Measurements from ENCODE around the gene FMN2.

FMN2 gene

GRCh38 chr1:240366636-240367035, 275.0 kb downstream of the FMN2 start:
- CTCF ChIA-PET, result interaction anchor here (0.7 kb wide), 1 partner anchor 326 kb away, joined by 3 read pairs; no protein-coding TSS in a partner anchor
- peaks cover 0 to 4% of the 10 kb centered on the region in 2 experiments; a peak in 1 of 3 replicates for H3K36me3 ChIP-seq (ENCODE audit: control insufficient read depth in 2 of 2, insufficient read depth in 1 of 2, low read length in 2 of 2)
- TF ChIP-seq ZFP3 (tag by site-specific recombination; IDR thresholded peaks at IDR 0.05; ENCODE audit: low read depth) (no peak), ZFP37 (tag by site-specific recombination; IDR thresholded peaks at IDR 0.05) (no peak), ZNF830 (tag by site-specific recombination; IDR thresholded peaks at IDR 0.05; ENCODE audit: low read depth) (no peak), ZNF16 (tag by site-specific recombination; IDR thresholded peaks at IDR 0.05; ENCODE audit: low read depth) (no peak), ZNF785 (tag by site-specific recombination; IDR thresholded peaks at IDR 0.05) (no peak), ZNF398 (tag by site-specific recombination; IDR thresholded peaks at IDR 0.05) (no peak), RBAK (tag by site-specific recombination; IDR thresholded peaks at IDR 0.05) (no peak), ZNF121 (tag by site-specific recombination; IDR thresholded peaks at IDR 0.05) (no peak), SCRT2 (tag by site-specific recombination; IDR thresholded peaks at IDR 0.05) (no peak)
- TF ChIP-seq, protein P1, sequence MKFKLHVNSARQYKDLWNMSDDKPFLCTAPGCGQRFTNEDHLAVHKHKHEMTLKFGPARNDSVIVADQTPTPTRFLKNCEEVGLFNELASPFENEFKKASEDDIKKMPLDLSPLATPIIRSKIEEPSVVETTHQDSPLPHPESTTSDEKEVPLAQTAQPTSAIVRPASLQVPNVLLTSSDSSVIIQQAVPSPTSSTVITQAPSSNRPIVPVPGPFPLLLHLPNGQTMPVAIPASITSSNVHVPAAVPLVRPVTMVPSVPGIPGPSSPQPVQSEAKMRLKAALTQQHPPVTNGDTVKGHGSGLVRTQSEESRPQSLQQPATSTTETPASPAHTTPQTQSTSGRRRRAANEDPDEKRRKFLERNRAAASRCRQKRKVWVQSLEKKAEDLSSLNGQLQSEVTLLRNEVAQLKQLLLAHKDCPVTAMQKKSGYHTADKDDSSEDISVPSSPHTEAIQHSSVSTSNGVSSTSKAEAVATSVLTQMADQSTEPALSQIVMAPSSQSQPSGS (tag by site-specific recombination; IDR thresholded peaks at IDR 0.05; ENCODE audit: low read depth), result no peak
- TF ChIP-seq, protein P2, sequence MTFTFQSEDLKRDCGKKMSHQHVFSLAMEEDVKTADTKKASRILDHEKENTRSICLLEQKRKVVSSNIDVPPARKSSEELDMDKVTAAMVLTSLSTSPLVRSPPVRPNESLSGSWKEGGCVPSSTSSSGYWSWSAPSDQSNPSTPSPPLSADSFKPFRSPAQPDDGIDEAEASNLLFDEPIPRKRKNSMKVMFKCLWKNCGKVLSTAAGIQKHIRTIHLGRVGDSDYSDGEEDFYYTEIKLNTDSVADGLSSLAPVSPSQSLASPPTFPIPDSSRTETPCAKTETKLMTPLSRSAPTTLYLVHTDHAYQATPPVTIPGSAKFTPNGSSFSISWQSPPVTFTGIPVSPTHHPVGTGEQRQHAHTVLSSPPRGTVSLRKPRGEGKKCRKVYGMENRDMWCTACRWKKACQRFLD (tag by site-specific recombination; IDR thresholded peaks at IDR 0.05), result no peak
- POLR2A ChIA-PET, result no interaction called here
- no peaks in the 10 kb centered on the region for H3K4me1 ChIP-seq (ENCODE audit: control insufficient read depth, insufficient read depth, low read length)
- no peak overlapping the region for H3K4me3 ChIP-seq (ENCODE audit: low read depth, low read length)
- no peaks in the 10 kb centered on the region for H3K9me3 ChIP-seq (ENCODE audit: control insufficient read depth, insufficient read depth, low read depth, low read length)
- H3K27ac ChIP-seq (ENCODE audit: extremely low read depth, low read depth, low read length), result no peak overlapping the region

DNA sequence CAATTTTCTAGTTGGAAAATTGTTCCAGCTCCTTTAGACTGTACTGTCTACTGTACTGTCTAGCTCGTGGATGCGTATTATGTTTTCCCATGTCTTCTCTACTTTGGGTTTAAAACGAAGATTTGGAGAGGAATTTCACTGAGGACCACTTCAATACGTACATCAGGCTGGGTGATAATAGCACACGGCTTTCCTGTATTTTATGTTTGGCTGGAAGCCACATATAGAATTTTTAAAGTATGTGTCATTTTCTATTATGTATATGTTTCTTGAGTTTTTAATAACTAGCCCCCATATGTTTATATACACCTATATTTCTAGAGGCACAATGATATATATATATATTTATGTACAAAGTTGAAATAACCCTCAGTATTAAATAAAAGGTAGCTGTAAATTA, 293.9 kb downstream of the FMN2 start:
- Histone ChIP-seq H3K27ac (ENCODE audit: extremely low read depth, low read depth, low read length) (no peak overlapping the region), H3K9me3 (ENCODE audit: control insufficient read depth, insufficient read depth, low read depth, low read length) (no peaks in the 10 kb centered on the region; the same call in 1 of the 2 replicates), H3K4me1 (ENCODE audit: control insufficient read depth, insufficient read depth, low read length) (no peaks in the 10 kb centered on the region), H3K4me3 (ENCODE audit: low read depth, low read length) (no peak overlapping the region), H3K36me3 (ENCODE audit: control insufficient read depth in 2 of 2, insufficient read depth in 1 of 2, low read length in 2 of 2) (peaks cover 0 to 10% of the 10 kb centered on the region in 2 experiments; a peak in 1 of 3 replicates)
- CTCF ChIA-PET, result no interaction called here
- TF ChIP-seq ZNF292 (tag by site-specific recombination; IDR thresholded peaks at IDR 0.05; ENCODE audit: borderline replicate concordance, low read depth), result no peak
- TF ChIP-seq ZNF777 (tag by site-specific recombination; IDR thresholded peaks at IDR 0.05; ENCODE audit: borderline replicate concordance), result no peak
- no peak for TF ChIP-seq ZBTB21 (tag by site-specific recombination; IDR thresholded peaks at IDR 0.05)
- TF ChIP-seq KLF16 (tag by site-specific recombination; IDR thresholded peaks at IDR 0.05), result no peak
- no peak for TF ChIP-seq ZFP37 (tag by site-specific recombination; IDR thresholded peaks at IDR 0.05)
- TF ChIP-seq ZNF169 (tag by site-specific recombination; IDR thresholded peaks at IDR 0.05), result no peak
- no peak for TF ChIP-seq PRDM4 (tag by site-specific recombination; IDR thresholded peaks at IDR 0.05)
- TF ChIP-seq KLF9 (tag by site-specific recombination; IDR thresholded peaks at IDR 0.05; ENCODE audit: low read depth), result no peak
- POLR2A ChIA-PET, result no interaction called here
